ENCODE measurements around the gene CDR2. TPM values are rescaled to one million over a fixed set of nuclear protein-coding genes. Genes with fewer than 3 reads are reported as not detected.
"Not testable (repeated sequence)": the region's sequence is repeated elsewhere in the genome, so short reads cannot be mapped to it uniquely, and the experiment has no call there.

The CDR2 gene
- total RNA-seq, 1 experiment from 2014 or later: 29.3 TPM

DNA sequence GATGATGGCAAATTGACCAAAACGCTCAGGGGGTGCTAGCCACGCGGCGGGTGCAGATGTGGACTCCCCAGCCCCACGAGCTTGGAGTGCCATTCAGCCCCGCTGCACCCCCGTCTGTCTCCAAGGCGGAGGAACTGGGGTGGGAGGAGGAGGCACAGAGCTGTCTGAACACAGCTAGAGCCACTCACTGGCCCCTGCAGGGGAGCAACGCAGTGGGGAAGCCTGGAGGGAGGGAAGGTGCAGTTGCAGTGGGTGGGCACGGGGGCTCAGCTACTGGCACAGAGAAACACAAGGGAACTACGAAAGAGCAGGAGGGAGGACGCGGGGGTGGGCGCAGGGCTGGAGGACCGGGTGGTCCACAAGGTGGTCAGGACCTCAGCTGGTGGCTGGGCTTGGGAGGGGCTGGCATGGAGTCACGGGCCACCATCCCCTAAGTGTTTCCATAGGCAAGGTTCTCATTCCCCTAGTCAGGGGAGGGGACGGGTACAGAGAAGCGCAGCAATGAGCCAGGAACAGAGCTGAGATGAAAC, 46.3 kb upstream of the CDR2 start:
- H3F3A ChIP-seq (ENCODE audit: insufficient read depth, low read depth): no peaks in the 10 kb centered on the region; the same call in 1 of the 2 replicates
- intact Hi-C loops (cut with micrococcal nuclease; ENCODE audit: unreplicated experiment): no loop called here
- no TSS peak for BruUV-seq (replicated peaks)
- POLR2A ChIA-PET (ENCODE audit: unreplicated experiment): no interaction called here
- no peak overlapping the region for H3K27ac ChIP-seq
- no peaks in the 10 kb centered on the region for H3K9me3 ChIP-seq (ENCODE audit: insufficient read depth, low read depth)
- no peak overlapping the region for H3K4me2 ChIP-seq
- H3K4me3 ChIP-seq: no peak overlapping the region
- H3K79me2 ChIP-seq (ENCODE audit: low read depth): no peaks in the 10 kb centered on the region
- no peaks in the 10 kb centered on the region for H3K27me3 ChIP-seq (ENCODE audit: insufficient read depth, low read depth)
- H4K20me1 ChIP-seq (ENCODE audit: insufficient read depth): no peaks in the 10 kb centered on the region
- TF ChIP-seq EZH2 (IDR thresholded peaks at IDR 0.05; ENCODE audit: low read depth): no peak
- no peak for TF ChIP-seq CTCF (conservative IDR thresholded peaks at IDR 0.05)
- H3K36me3 ChIP-seq (ENCODE audit: low read depth): peaks cover 9% of the 10 kb centered on the region; the same call in 1 of the 2 replicates
- H2AFZ ChIP-seq: no peak overlapping the region
- no peaks in the 10 kb centered on the region for H3K4me1 ChIP-seq (replicated peaks; ENCODE audit: insufficient read depth)
- H3K9me2 ChIP-seq (ENCODE audit: insufficient read depth): no peaks in the 10 kb centered on the region
- CTCF ChIA-PET: interaction anchor here (0.6 kb wide), 1 partner anchor 117 kb away, joined by 7 read pairs; no protein-coding TSS in a partner anchor
- no peak for DNase-seq

GRCh38 chr16:22419908-22420307, 45.5 kb upstream of the CDR2 start:
- no peak overlapping the region for H3K27ac ChIP-seq
- no peak overlapping the region for H3K4me3 ChIP-seq
- no peak for TF ChIP-seq CTCF (conservative IDR thresholded peaks at IDR 0.05)
- TF ChIP-seq EZH2 (IDR thresholded peaks at IDR 0.05; ENCODE audit: low read depth): no peak
- no TSS peak for BruUV-seq (replicated peaks)
- peaks cover 9% of the 10 kb centered on the region; the same call in 1 of the 2 replicates for H3K36me3 ChIP-seq (ENCODE audit: low read depth)
- no peaks in the 10 kb centered on the region for H3K4me1 ChIP-seq (replicated peaks; ENCODE audit: insufficient read depth)
- H3K9me2 ChIP-seq (ENCODE audit: insufficient read depth): no peaks in the 10 kb centered on the region
- H3K4me2 ChIP-seq: no peak overlapping the region
- DNase-seq: no peak
- ChIA-PET CTCF (no interaction called here), POLR2A (ENCODE audit: unreplicated experiment) (no interaction called here)
- H4K20me1 ChIP-seq (ENCODE audit: insufficient read depth): no peaks in the 10 kb centered on the region
- H3K79me2 ChIP-seq (ENCODE audit: low read depth): no peaks in the 10 kb centered on the region
- no peak overlapping the region for H2AFZ ChIP-seq
- no peaks in the 10 kb centered on the region for H3K27me3 ChIP-seq (ENCODE audit: insufficient read depth, low read depth)
- intact Hi-C loops (cut with micrococcal nuclease; ENCODE audit: unreplicated experiment): no loop called here
- H3K9me3 ChIP-seq (ENCODE audit: insufficient read depth, low read depth): no peaks in the 10 kb centered on the region
- no peaks in the 10 kb centered on the region; the same call in 1 of the 2 replicates for H3F3A ChIP-seq (ENCODE audit: insufficient read depth, low read depth)

GRCh38 chr16:22418826-22419225, 44.4 kb upstream of the CDR2 start:
- Histone ChIP-seq H3K9me2 (ENCODE audit: insufficient read depth) (no peaks in the 10 kb centered on the region), H4K20me1 (ENCODE audit: insufficient read depth) (no peaks in the 10 kb centered on the region), H3K4me1 (replicated peaks; ENCODE audit: insufficient read depth) (no peaks in the 10 kb centered on the region), H3K36me3 (ENCODE audit: low read depth) (peaks cover 9% of the 10 kb centered on the region; the same call in 1 of the 2 replicates), H3K79me2 (ENCODE audit: low read depth) (no peaks in the 10 kb centered on the region), H3F3A (ENCODE audit: insufficient read depth, low read depth) (no peaks in the 10 kb centered on the region; the same call in 1 of the 2 replicates), H3K27me3 (ENCODE audit: insufficient read depth, low read depth) (no peaks in the 10 kb centered on the region), H3K4me3 (no peak overlapping the region), H2AFZ (no peak overlapping the region), H3K9me3 (ENCODE audit: insufficient read depth, low read depth) (no peaks in the 10 kb centered on the region), H3K4me2 (no peak overlapping the region), H3K27ac (no peak overlapping the region)
- CTCF ChIA-PET: no interaction called here
- POLR2A ChIA-PET (ENCODE audit: unreplicated experiment): no interaction called here
- TF ChIP-seq CTCF (conservative IDR thresholded peaks at IDR 0.05) (no peak), EZH2 (IDR thresholded peaks at IDR 0.05; ENCODE audit: low read depth) (no peak)
- no TSS peak for BruUV-seq (replicated peaks)
- intact Hi-C loops (cut with micrococcal nuclease; ENCODE audit: unreplicated experiment): no loop called here
- no peak for DNase-seq

GRCh38 chr16:22417798-22418197, 43.4 kb upstream of the CDR2 start:
- H3K9me2 ChIP-seq (ENCODE audit: insufficient read depth); H2AFZ ChIP-seq; intact Hi-C loops (cut with micrococcal nuclease; ENCODE audit: unreplicated experiment); H3F3A ChIP-seq (ENCODE audit: insufficient read depth, low read depth); H3K4me1 ChIP-seq (replicated peaks; ENCODE audit: insufficient read depth); H3K4me2 ChIP-seq; BruUV-seq (replicated peaks); H3K36me3 ChIP-seq (ENCODE audit: low read depth); DNase-seq; H3K27me3 ChIP-seq (ENCODE audit: insufficient read depth, low read depth); H3K79me2 ChIP-seq (ENCODE audit: low read depth); H3K4me3 ChIP-seq; H3K27ac ChIP-seq; H3K9me3 ChIP-seq (ENCODE audit: insufficient read depth, low read depth); H4K20me1 ChIP-seq (ENCODE audit: insufficient read depth): not testable (repeated sequence)
- CTCF ChIA-PET: interaction anchor here (0.7 kb wide), 1 partner anchor 82 kb away, joined by 5 read pairs; no protein-coding TSS in a partner anchor
- POLR2A ChIA-PET (ENCODE audit: unreplicated experiment): interaction anchor here (0.6 kb wide), 1 partner anchor 11 kb away, joined by 9 read pairs; no protein-coding TSS in a partner anchor
